ENCODE data around the gene ANKRD13C.

GRCh38 chr1:70384542-70384941, 30.0 kb upstream of the ANKRD13C start:
- TF ChIP-seq YY1 (IDR thresholded peaks at IDR 0.05; ENCODE audit: insufficient read depth, insufficient read length) (no peak), SUZ12 (IDR thresholded peaks at IDR 0.05; ENCODE audit: extremely low read depth, insufficient read depth, insufficient read length) (no peak)

All from NT2/D1 (cell line).